RWPE2 (cell line): ENCODE data around the gene TMEM150B.
A peak's percentile ranks its signal among the peaks of the same experiment; 100 is the strongest.

ENCODE experiments used
- ATAC-seq: fragments of 200-7000 bp; cut with Tn5 transposase; 3 replicates; pipeline ENCODE4 v1.9.1; 2021; ENCODE audit warnings: low read depth
- DNase-seq: peaks from one replicate; pipeline ENCODE4 v3.0.0-alpha.2; 2020; ENCODE audit warnings: low spot score
- H3K27ac ChIP-seq: fragments of 450-650 bp; 2 replicates; pipeline ENCODE4 v1.5.1; 2017; ENCODE audit warnings: mild to moderate bottlenecking; ENCODE audit not compliant: poor library complexity, severe bottlenecking
- H3K27me3 ChIP-seq: fragments of 250-450 bp; sonication (Bioruptor Pico); 2 replicates; pipeline ENCODE4 v1.5.1; 2021; ENCODE audit warnings: mild to moderate bottlenecking, moderate library complexity; ENCODE audit not compliant: insufficient read depth, poor library complexity, severe bottlenecking
- H3K36me3 ChIP-seq: fragments of 250-450 bp; sonication (Bioruptor Pico); 2 replicates; pipeline ENCODE4 v1.5.1; 2020; ENCODE audit warnings: low read depth, mild to moderate bottlenecking, moderate library complexity
- H3K4me1 ChIP-seq: fragments of 250-450 bp; sonication (Bioruptor Pico); 2 replicates; pipeline ENCODE4 v1.5.1; 2021; ENCODE audit warnings: mild to moderate bottlenecking, moderate library complexity; ENCODE audit not compliant: insufficient read depth, poor library complexity, severe bottlenecking
- H3K4me3 ChIP-seq: fragments of 250-450 bp; sonication (Bioruptor Pico); 2 replicates; pipeline ENCODE4 v1.5.1; 2021; ENCODE audit warnings: mild to moderate bottlenecking, moderate library complexity; ENCODE audit not compliant: severe bottlenecking
- H3K9me3 ChIP-seq: fragments of 250-450 bp; sonication (Bioruptor Pico); 2 replicates; pipeline ENCODE4 v1.5.1; 2021; ENCODE audit warnings: mild to moderate bottlenecking, moderate library complexity; ENCODE audit not compliant: severe bottlenecking
- CTCF ChIP-seq: fragments of 450-650 bp; IDR thresholded peaks from one replicate; pipeline ENCODE4 v1.5.1; 2017; ENCODE audit warnings: mild to moderate bottlenecking, moderate library complexity; ENCODE audit not compliant: poor library complexity, severe bottlenecking

Gene TMEM150B

GRCh38 chr19:55366790-55367189, 41.6 kb upstream of the TMEM150B start:
- Histone ChIP-seq H3K36me3 (no peaks in the 10 kb centered on the region), H3K27me3 (no peaks in the 10 kb centered on the region), H3K27ac (no peak overlapping the region), H3K9me3 (no peaks in the 10 kb centered on the region), H3K4me1 (no peaks in the 10 kb centered on the region), H3K4me3 (no peak overlapping the region)
- no peak for DNase-seq
- TF ChIP-seq CTCF: no peak
- ATAC-seq: no peak

DNA sequence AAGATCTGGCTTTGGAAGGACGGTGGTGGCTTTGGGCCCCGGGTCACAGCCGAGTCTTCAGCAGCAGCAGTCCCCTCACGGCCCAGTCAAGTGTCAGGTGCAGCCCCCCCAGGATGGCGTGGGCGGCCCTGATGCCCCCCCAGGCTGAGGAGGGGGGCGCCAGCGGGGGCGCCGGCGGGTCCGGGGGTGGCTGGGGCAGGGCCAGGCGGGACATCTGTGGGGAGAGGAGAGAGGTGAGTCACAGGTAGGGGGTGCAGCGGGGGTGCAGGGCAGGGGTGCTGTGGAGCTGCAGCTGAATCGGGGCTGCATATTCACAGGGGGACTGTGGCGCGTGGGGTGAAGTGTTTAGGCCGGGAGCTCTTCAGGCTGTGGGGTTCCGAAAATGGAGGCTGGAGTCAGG, 40.8 kb upstream of the TMEM150B start:
- TF ChIP-seq CTCF: no peak
- Histone ChIP-seq H3K27ac (no peak overlapping the region), H3K9me3 (no peaks in the 10 kb centered on the region), H3K4me3 (no peak overlapping the region), H3K36me3 (no peaks in the 10 kb centered on the region), H3K4me1 (no peaks in the 10 kb centered on the region), H3K27me3 (no peaks in the 10 kb centered on the region)
- DNase-seq: no peak
- no peak for ATAC-seq

DNA sequence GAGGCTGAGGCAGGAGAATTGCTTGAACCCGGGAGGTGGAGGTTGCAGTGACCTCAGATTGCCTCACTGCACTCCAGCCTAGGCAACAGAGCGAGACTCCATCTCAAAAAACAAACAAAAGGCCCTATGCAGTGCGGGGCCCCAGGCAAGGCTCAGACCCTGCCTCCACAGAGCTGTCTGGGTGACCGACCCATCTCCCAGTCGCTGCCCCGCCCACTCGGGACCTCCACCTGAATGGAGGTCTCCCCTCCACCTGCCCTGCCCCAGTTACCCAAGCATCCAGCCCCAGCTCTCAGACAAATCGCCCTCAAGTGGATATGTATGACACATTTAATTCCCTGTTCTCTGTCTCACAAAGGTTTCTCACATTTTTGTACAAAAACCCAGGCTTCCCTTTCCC, 40.1 kb upstream of the TMEM150B start:
- no peak overlapping the region for H3K4me3 ChIP-seq
- no peak for DNase-seq
- ATAC-seq: no peak
- H3K9me3 ChIP-seq: no peaks in the 10 kb centered on the region
- H3K4me1 ChIP-seq: no peaks in the 10 kb centered on the region
- H3K27me3 ChIP-seq: no peaks in the 10 kb centered on the region
- H3K36me3 ChIP-seq: no peaks in the 10 kb centered on the region
- no peak overlapping the region for H3K27ac ChIP-seq
- TF ChIP-seq CTCF: no peak

- ATAC-seq (0 out of 3 replicates have a peak, but pooled peaks have one; percentile 5), DNase-seq (no peak)
- Histone ChIP-seq H3K27me3 (no peaks in the 10 kb centered on the region), H3K36me3 (no peaks in the 10 kb centered on the region), H3K4me1 (no peaks in the 10 kb centered on the region), H3K9me3 (no peaks in the 10 kb centered on the region), H3K27ac (no peak within 1 kb of the TSS), H3K4me3 (no peak within 1 kb of the TSS)
- TF ChIP-seq CTCF: no peak
Measured at GRCh38 chr19:55362990-55363716, 38.0 kb upstream of the TMEM150B start, which contains the start of gene GARIN5B. Gene GARIN5B (minus strand): TSS chr19:55363260. CDS start chr19:55363066, 194 bp downstream.
